ENCODE results near the gene PRPF31. TPM values are rescaled to one million over a fixed set of nuclear protein-coding genes. Genes with fewer than 3 reads are reported as not detected.

The PRPF31 gene
- total and polyA plus RNA-seq, 2 of the 13 experiments (the other 11 are each of a cell fraction or from before 2014, with no cell fraction given) = 23.8 to 63.8 TPM

DNA sequence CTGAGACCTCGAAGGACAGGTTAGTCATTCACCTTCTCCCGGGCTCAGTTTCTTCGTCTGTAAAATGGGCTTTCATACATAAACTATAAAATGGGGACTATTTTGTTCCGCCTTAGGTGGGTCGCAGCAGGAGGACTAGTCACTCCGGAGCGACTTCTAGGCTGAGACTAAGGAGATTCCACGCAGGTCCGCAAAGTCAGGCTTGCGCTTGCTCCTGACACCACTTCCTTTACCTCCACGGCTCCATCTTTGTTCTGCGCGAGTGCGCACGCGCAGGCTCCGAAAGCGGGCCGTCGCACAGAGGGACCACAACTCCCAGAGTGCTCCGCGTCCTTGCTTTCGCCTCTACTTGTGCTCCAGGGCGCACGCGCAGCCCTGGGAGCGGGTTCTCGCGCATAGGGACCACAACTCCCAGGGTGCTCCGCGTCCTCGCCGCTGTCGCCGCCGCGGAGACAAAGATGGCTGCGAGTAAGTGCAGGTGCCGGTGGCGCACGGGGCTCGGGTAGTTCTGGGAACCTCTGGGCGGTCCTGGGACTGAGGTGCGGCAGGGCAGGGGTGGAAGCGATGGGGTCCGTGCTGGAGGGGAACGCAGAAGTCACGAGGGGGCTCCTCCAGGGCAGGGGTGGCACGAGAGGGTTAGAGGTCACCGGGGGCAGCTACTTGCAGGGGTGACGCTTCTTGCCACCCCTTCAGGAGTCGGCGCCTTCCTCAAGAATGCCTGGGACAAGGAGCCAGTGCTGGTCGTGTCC is 13.0 kb upstream of the PRPF31 start, which contains the start of gene NDUFA3 (continued):
- TF ChIP-seq MED8 (CRISPR knock-in tag; IDR thresholded peaks at IDR 0.05; ENCODE audit: insufficient replicate concordance) = peak; percentile 48
- no peak for TF ChIP-seq RFX3 (CRISPR knock-in tag; IDR thresholded peaks at IDR 0.05)
- peak; percentile 98 for TF ChIP-seq ADNP (CRISPR knock-in tag; IDR thresholded peaks at IDR 0.05)
- peak; percentile 90 for TF ChIP-seq SUZ12 (IDR thresholded peaks at IDR 0.05; ENCODE audit: low read depth, low read length)
- TF ChIP-seq, protein P1, sequence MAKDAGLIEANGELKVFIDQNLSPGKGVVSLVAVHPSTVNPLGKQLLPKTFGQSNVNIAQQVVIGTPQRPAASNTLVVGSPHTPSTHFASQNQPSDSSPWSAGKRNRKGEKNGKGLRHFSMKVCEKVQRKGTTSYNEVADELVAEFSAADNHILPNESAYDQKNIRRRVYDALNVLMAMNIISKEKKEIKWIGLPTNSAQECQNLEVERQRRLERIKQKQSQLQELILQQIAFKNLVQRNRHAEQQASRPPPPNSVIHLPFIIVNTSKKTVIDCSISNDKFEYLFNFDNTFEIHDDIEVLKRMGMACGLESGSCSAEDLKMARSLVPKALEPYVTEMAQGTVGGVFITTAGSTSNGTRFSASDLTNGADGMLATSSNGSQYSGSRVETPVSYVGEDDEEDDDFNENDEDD (CRISPR knock-in tag; IDR thresholded peaks at IDR 0.05; ENCODE audit: borderline replicate concordance) = peak; percentile 57; the same call in 1 of the 2 replicates
- peak; percentile 33 for TF ChIP-seq TEAD3 (CRISPR knock-in tag; optimal IDR thresholded peaks at IDR 0.05; ENCODE audit: borderline replicate concordance)
- TF ChIP-seq, protein P2, sequence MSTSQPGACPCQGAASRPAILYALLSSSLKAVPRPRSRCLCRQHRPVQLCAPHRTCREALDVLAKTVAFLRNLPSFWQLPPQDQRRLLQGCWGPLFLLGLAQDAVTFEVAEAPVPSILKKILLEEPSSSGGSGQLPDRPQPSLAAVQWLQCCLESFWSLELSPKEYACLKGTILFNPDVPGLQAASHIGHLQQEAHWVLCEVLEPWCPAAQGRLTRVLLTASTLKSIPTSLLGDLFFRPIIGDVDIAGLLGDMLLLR (CRISPR knock-in tag; IDR thresholded peaks at IDR 0.05) = peak; percentile 57; the same call in 1 of the 2 replicates
- TF ChIP-seq, protein P3, sequence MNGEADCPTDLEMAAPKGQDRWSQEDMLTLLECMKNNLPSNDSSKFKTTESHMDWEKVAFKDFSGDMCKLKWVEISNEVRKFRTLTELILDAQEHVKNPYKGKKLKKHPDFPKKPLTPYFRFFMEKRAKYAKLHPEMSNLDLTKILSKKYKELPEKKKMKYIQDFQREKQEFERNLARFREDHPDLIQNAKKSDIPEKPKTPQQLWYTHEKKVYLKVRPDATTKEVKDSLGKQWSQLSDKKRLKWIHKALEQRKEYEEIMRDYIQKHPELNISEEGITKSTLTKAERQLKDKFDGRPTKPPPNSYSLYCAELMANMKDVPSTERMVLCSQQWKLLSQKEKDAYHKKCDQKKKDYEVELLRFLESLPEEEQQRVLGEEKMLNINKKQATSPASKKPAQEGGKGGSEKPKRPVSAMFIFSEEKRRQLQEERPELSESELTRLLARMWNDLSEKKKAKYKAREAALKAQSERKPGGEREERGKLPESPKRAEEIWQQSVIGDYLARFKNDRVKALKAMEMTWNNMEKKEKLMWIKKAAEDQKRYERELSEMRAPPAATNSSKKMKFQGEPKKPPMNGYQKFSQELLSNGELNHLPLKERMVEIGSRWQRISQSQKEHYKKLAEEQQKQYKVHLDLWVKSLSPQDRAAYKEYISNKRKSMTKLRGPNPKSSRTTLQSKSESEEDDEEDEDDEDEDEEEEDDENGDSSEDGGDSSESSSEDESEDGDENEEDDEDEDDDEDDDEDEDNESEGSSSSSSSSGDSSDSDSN (CRISPR knock-in tag; IDR thresholded peaks at IDR 0.05) = peak; percentile 60
- peak; percentile 88; the same call in 1 of the 2 replicates for TF ChIP-seq ZNF235 (CRISPR knock-in tag; IDR thresholded peaks at IDR 0.05; ENCODE audit: borderline replicate concordance)
- TF ChIP-seq ZNF136 (CRISPR knock-in tag; IDR thresholded peaks at IDR 0.05; ENCODE audit: low read depth) = no peak
- 0 out of 2 replicates have a peak, but pooled peaks have one; percentile 61 for TF ChIP-seq TBP (CRISPR knock-in tag; IDR thresholded peaks at IDR 0.05)
- peak; percentile 57; the same call in 1 of the 2 replicates for TF ChIP-seq ZKSCAN8 (CRISPR knock-in tag; IDR thresholded peaks at IDR 0.05; ENCODE audit: borderline replicate concordance)
- TF ChIP-seq, protein P4, sequence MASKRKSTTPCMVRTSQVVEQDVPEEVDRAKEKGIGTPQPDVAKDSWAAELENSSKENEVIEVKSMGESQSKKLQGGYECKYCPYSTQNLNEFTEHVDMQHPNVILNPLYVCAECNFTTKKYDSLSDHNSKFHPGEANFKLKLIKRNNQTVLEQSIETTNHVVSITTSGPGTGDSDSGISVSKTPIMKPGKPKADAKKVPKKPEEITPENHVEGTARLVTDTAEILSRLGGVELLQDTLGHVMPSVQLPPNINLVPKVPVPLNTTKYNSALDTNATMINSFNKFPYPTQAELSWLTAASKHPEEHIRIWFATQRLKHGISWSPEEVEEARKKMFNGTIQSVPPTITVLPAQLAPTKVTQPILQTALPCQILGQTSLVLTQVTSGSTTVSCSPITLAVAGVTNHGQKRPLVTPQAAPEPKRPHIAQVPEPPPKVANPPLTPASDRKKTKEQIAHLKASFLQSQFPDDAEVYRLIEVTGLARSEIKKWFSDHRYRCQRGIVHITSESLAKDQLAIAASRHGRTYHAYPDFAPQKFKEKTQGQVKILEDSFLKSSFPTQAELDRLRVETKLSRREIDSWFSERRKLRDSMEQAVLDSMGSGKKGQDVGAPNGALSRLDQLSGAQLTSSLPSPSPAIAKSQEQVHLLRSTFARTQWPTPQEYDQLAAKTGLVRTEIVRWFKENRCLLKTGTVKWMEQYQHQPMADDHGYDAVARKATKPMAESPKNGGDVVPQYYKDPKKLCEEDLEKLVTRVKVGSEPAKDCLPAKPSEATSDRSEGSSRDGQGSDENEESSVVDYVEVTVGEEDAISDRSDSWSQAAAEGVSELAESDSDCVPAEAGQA (IDR thresholded peaks at IDR 0.05; ENCODE audit: low read depth) = peak; percentile 89
- TF ChIP-seq, protein P4 (CRISPR knock-in tag; IDR thresholded peaks at IDR 0.05; ENCODE audit: borderline replicate concordance) = no peak
- TF ChIP-seq, protein P5, sequence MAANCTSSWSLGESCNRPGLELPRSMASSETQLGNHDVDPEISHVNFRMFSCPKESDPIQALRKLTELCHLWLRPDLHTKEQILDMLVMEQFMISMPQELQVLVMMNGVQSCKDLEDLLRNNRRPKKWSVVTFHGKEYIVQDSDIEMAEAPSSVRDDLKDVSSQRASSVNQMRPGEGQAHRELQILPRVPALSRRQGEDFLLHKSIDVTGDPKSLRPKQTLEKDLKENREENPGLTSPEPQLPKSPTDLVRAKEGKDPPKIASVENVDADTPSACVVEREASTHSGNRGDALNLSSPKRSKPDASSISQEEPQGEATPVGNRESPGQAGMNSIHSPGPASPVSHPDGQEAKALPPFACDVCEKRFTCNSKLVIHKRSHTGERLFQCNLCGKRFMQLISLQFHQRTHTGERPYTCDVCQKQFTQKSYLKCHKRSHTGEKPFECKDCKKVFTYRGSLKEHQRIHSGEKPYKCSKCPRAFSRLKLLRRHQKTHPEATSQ (CRISPR knock-in tag; IDR thresholded peaks at IDR 0.05; ENCODE audit: borderline replicate concordance) = no peak
- TF ChIP-seq ZNF33B (CRISPR knock-in tag; IDR thresholded peaks at IDR 0.05) = peak; percentile 70; the same call in 1 of the 2 replicates
